ENCODE results near the gene GNPTAB. TPM values are rescaled to one million over a fixed set of nuclear protein-coding genes. Genes with fewer than 3 reads are reported as not detected.
A peak's percentile ranks its signal among the peaks of the same experiment; 100 is the strongest.

GNPTAB gene
- total and polyA plus RNA-seq, 2 of the 13 experiments (the other 11 are each of a cell fraction or from before 2014, with no cell fraction given) = 13.6 to 19.4 TPM

DNA sequence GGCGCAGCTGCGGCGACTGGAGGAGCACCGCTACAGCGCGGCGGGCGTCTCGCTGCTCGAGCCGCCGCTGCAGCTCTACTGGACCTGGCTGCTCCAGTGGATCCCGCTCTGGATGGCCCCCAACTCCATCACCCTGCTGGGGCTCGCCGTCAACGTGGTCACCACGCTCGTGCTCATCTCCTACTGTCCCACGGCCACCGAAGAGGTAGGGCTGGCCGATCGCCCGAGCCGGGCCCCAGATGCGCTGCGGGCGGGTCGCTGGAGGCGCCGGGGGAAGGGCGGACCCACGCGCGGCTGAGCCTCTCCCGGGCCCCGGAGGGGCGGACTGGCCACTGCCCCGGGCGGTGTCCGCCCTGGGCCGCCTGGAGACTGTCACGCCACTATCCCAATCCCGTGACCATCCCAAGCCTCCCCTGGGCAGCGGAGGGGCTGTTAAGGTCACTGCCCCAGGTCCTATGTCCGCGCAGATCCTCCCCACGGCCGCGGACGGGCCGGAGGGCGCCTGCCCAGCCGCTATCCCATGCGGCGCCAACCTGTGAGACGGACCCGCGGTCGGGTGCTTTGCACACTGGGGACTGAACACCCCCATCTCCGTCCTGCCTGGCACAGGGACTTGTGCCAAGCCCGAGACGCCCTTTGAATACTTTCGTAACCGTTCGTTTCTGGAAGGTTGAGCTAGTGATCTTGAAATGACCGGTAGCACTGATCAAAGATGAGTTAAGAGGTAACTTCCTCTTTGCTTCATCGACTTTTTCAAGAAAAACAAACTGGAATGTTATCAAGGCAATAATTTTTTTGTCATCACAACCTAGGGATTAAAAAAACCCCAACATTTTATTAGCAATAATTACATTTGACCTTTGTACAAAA, 132.6 kb downstream of the GNPTAB start (continued):
- TF ChIP-seq, protein P1, sequence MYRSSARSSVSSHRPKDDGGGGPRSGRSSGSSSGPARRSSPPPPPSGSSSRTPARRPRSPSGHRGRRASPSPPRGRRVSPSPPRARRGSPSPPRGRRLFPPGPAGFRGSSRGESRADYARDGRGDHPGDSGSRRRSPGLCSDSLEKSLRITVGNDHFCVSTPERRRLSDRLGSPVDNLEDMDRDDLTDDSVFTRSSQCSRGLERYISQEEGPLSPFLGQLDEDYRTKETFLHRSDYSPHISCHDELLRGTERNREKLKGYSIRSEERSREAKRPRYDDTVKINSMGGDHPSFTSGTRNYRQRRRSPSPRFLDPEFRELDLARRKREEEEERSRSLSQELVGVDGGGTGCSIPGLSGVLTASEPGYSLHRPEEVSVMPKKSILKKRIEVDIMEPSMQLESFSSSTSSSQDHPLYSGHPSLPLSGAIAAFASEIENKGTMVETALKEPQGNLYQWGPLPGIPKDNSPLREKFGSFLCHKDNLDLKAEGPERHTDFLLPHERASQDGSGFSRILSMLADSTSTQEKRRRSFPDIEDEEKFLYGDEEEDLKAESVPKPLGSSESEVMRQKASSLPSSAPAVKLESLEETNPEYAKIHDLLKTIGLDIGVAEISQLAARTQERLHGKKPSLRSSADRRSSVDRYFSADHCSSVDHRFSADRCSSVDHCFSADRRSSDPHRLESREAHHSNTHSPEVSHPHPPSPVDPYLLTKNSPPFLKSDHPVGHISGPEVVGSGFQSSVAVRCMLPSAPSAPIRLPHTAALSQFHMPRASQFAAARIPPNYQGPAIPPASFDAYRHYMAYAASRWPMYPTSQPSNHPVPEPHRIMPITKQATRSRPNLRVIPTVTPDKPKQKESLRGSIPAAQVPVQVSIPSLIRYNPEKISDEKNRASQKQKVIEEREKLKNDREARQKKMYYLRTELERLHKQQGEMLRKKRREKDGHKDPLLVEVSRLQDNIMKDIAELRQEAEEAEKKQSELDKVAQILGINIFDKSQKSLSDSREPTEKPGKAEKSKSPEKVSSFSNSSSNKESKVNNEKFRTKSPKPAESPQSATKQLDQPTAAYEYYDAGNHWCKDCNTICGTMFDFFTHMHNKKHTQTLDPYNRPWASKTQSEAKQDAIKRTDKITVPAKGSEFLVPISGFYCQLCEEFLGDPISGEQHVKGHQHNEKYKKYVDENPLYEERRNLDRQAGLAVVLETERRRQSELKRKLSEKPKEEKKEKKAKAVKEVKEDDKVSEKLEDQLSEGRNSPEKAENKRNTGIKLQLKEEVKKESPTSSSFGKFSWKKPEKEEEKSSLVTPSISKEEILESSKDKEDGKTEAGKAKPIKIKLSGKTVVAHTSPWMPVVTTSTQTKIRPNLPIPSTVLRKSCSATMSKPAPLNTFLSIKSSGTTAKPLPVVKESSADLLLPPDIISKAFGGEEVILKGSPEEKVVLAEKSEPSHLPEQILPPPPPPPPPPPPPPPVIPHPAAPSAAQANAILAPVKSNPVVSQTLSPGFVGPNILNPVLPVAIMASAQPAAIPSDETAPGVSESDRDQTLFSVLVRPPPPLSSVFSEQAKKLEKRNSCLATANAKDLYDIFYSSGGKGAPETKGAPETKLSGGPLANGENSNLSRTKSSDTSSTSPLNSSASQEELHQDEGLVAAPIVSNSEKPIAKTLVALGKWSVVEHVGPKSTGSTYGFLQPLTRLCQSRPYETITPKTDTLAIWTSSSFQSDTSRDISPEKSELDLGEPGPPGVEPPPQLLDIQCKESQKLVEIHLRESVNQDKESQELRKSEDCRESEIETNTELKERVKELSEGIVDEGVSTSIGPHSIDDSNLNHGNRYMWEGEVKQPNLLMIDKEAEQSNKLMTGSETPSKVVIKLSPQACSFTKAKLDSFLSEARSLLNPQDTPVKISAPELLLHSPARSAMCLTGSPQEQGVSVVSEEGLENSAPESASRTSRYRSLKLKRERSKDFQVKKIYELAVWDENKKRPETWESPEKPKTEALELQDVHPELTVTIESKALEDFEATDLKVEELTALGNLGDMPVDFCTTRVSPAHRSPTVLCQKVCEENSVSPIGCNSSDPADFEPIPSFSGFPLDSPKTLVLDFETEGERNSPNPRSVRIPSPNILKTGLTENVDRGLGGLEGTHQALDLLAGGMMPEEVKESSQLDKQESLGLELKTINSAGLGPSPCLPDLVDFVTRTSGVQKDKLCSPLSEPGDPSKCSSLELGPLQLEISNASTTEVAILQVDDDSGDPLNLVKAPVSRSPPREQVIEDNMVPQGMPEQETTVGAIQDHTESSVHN (CRISPR knock-in tag; IDR thresholded peaks at IDR 0.05) = no peak
- TF ChIP-seq NFATC3 (CRISPR knock-in tag; IDR thresholded peaks at IDR 0.05) = no peak
- TF ChIP-seq GMEB2 (CRISPR knock-in tag; IDR thresholded peaks at IDR 0.05; ENCODE audit: low read depth) = no peak
- no peak for TF ChIP-seq NONO (IDR thresholded peaks at IDR 0.05)
- peak; percentile 62; the same call in 1 of the 2 replicates for TF ChIP-seq NONO (CRISPR knock-in tag; conservative IDR thresholded peaks at IDR 0.05)
- TF ChIP-seq ZNF547 (CRISPR knock-in tag; IDR thresholded peaks at IDR 0.05) = peak; percentile 84; the same call in 1 of the 2 replicates
- TF ChIP-seq ZNF83 (CRISPR knock-in tag; IDR thresholded peaks at IDR 0.05; ENCODE audit: borderline replicate concordance) = no peak
- TF ChIP-seq ZNF510 (CRISPR knock-in tag; IDR thresholded peaks at IDR 0.05; ENCODE audit: low read depth) = no peak
- TF ChIP-seq SIX1 (CRISPR knock-in tag; IDR thresholded peaks at IDR 0.05; ENCODE audit: borderline replicate concordance) = no peak
- TF ChIP-seq HES4 (CRISPR knock-in tag; IDR thresholded peaks at IDR 0.05; ENCODE audit: borderline replicate concordance) = peak; percentile 22; the same call in 1 of the 2 replicates
- no peak for TF ChIP-seq ZNF296 (CRISPR knock-in tag; conservative IDR thresholded peaks at IDR 0.05)
- TF ChIP-seq JUNB (CRISPR knock-in tag; IDR thresholded peaks at IDR 0.05; ENCODE audit: borderline replicate concordance) = no peak
- peak; percentile 52; the same call in 1 of the 2 replicates for TF ChIP-seq MTA1 (CRISPR knock-in tag; IDR thresholded peaks at IDR 0.05; ENCODE audit: borderline replicate concordance)
- peak; percentile 13; the same call in 1 of the 2 replicates for TF ChIP-seq SOX5 (CRISPR knock-in tag; IDR thresholded peaks at IDR 0.05; ENCODE audit: borderline replicate concordance)
- no peak for TF ChIP-seq ATF5 (CRISPR knock-in tag; IDR thresholded peaks at IDR 0.05; ENCODE audit: low read depth)
- peak; percentile 59 for TF ChIP-seq TAF1 (CRISPR knock-in tag; IDR thresholded peaks at IDR 0.05)
- no peak for TF ChIP-seq RFX3 (CRISPR knock-in tag; IDR thresholded peaks at IDR 0.05)
